MCF 10A (cell line): ENCODE measurements around the gene PKP4. TPM values are rescaled to one million over a fixed set of nuclear protein-coding genes. Genes with fewer than 3 reads are reported as not detected.
A peak's percentile ranks its signal among the peaks of the same experiment; 100 is the strongest.

Source experiments
- BruUV-seq: library from RNA; stranded (reverse); fragments of 400-500 nt; replicated peaks from 2 replicates; lab custom pipeline; 2021; lab: Mats Ljungman, UMichigan
- CTCF ChIA-PET: fragments of 300-600 bp; sonication (Branson Sonifier 250); formaldehyde crosslinking; extraction: SDS; loops from one replicate; lab custom pipeline; 2021; ENCODE audit warnings: antibody characterized with exemption, inconsistent platforms; lab: Yijun Ruan, JAX
- POLR2A ChIA-PET: fragments of 300-600, 350-650 bp; sonication (Branson Sonifier 250); formaldehyde crosslinking; extraction: SDS; loops from one replicate; lab custom pipeline; 2020; ENCODE audit warnings: antibody characterized with exemption, inconsistent platforms; lab: Yijun Ruan, JAX
- DNase-seq: peaks from one replicate; pipeline ENCODE4 v3.0.0-alpha.2; 2018; ENCODE audit not compliant: unreplicated experiment
- H3K27ac Mint-ChIP-seq: one replicate; pipeline ENCODE4 v1.8.0; 2022; ENCODE audit warnings: mild to moderate bottlenecking, low read depth, mixed read lengths; ENCODE audit not compliant: unreplicated experiment
- H3K27me3 Mint-ChIP-seq: one replicate; pipeline ENCODE4 v1.8.0; 2022; ENCODE audit warnings: mixed read lengths; ENCODE audit not compliant: insufficient read depth, unreplicated experiment
- H3K36me3 Mint-ChIP-seq: one replicate; pipeline ENCODE4 v1.8.0; 2022; ENCODE audit warnings: mild to moderate bottlenecking, moderate library complexity, mixed read lengths; ENCODE audit not compliant: insufficient read depth, unreplicated experiment
- H3K4me1 Mint-ChIP-seq: one replicate; pipeline ENCODE4 v1.8.0; 2022; ENCODE audit warnings: mixed read lengths; ENCODE audit not compliant: insufficient read depth, unreplicated experiment
- H3K4me3 Mint-ChIP-seq: one replicate; pipeline ENCODE4 v1.8.0; 2022; ENCODE audit warnings: mild to moderate bottlenecking, moderate library complexity, mixed read lengths; ENCODE audit not compliant: unreplicated experiment
- H3K9me3 Mint-ChIP-seq: one replicate; pipeline ENCODE4 v1.8.0; 2022; ENCODE audit warnings: mixed read lengths; ENCODE audit not compliant: unreplicated experiment
- intact Hi-C: fragments of 100-400 bp; cut with micrococcal nuclease; formaldehyde crosslinking; loops from 2 replicates; pipeline ENCODE4 v1.14.1; 2022
- total RNA-seq: library from RNA; stranded (reverse); gene quantifications from 2 replicates; pipeline ENCODE4 v1.2.3, GENCODE V29; 2022
- TF ChIP-seq, protein P1 (sequence below): fragments of 200-600 bp; IDR thresholded peaks from one replicate; pipeline ENCODE4 v1.8.0; 2022; ENCODE audit warnings: antibody characterized with exemption, mild to moderate bottlenecking; ENCODE audit not compliant: unreplicated experiment

The PKP4 gene
- total RNA-seq, 1 experiment from 2014 or later: 63.7 TPM

DNA sequence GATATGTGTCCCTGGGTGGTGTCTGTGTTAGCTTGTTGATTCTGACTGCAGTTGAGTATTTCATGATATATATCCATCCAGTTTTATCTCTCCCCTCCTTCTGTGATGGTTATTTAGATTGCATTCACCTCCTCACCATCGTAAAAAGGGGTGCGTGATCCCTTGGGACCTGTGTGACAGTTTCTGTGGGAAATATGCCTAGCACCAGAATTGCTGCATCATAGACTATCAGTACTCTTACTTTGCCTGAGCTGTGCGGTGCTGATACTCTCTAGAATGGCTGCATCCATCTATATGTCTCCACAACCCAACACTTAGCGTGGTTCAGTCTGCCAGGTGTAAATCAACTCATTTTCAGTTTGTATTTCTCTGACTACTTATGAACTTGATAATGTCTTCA lies 34.3 kb downstream of the PKP4 start:
- CTCF ChIA-PET: interaction anchor here (0.7 to 1.3 kb wide), 3 partner anchors 29 to 413 kb away, joined by 3 to 6 read pairs (median 4); no protein-coding TSS in a partner anchor
- intact Hi-C loops: no loop called here
- no peak for DNase-seq
- POLR2A ChIA-PET: interaction anchor here (0.6 kb wide), 1 partner anchor 31 kb away, joined by 3 read pairs; no protein-coding TSS in a partner anchor
- H3K9me3 Mint-ChIP-seq: no peaks in the 10 kb centered on the region
- TF ChIP-seq, protein P1, sequence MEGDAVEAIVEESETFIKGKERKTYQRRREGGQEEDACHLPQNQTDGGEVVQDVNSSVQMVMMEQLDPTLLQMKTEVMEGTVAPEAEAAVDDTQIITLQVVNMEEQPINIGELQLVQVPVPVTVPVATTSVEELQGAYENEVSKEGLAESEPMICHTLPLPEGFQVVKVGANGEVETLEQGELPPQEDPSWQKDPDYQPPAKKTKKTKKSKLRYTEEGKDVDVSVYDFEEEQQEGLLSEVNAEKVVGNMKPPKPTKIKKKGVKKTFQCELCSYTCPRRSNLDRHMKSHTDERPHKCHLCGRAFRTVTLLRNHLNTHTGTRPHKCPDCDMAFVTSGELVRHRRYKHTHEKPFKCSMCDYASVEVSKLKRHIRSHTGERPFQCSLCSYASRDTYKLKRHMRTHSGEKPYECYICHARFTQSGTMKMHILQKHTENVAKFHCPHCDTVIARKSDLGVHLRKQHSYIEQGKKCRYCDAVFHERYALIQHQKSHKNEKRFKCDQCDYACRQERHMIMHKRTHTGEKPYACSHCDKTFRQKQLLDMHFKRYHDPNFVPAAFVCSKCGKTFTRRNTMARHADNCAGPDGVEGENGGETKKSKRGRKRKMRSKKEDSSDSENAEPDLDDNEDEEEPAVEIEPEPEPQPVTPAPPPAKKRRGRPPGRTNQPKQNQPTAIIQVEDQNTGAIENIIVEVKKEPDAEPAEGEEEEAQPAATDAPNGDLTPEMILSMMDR: no peak
- peaks cover 39% of the 10 kb centered on the region for H3K4me1 Mint-ChIP-seq
- H3K36me3 Mint-ChIP-seq: no peaks in the 10 kb centered on the region
- H3K27me3 Mint-ChIP-seq: no peaks in the 10 kb centered on the region
- no TSS peak for BruUV-seq
- no peak overlapping the region for H3K4me3 Mint-ChIP-seq
- H3K27ac Mint-ChIP-seq: no peak overlapping the region

DNA sequence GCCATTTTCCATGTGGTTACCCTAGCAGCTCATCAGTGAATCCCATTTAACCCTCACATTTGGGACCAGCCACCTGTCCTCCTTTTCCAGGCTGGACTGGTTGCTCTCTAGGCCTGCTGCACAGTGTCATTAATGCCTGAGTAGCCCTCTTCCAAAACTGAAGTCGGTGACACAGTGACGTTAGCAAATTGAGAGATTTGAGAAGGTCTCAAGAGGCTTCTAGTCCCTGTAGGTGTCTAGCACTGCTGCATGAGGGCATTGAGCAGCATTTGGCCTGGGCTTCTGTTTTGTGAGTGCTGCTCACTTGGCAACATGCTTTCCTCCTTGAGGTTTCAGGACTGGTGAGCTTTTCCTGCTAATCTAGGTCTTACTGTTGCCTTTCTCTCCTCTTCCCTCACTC lies 36.7 kb downstream of the PKP4 start:
- ChIA-PET CTCF (interaction anchor here (0.9 to 1.0 kb wide), 2 partner anchors 19 to 461 kb away, joined by 3 read pairs; no protein-coding TSS in a partner anchor), POLR2A (interaction anchor here (0.6 to 1.2 kb wide), 3 partner anchors 13 to 82 kb away, joined by 3 read pairs; no protein-coding TSS in a partner anchor)
- Mint-ChIP-seq H3K27me3 (no peaks in the 10 kb centered on the region), H3K36me3 (no peaks in the 10 kb centered on the region), H3K4me3 (no peak overlapping the region), H3K4me1 (peaks cover 37% of the 10 kb centered on the region), H3K27ac (peak overlapping the region; percentile 36), H3K9me3 (no peaks in the 10 kb centered on the region)
- BruUV-seq: no TSS peak
- intact Hi-C loops: no loop called here
- no peak for DNase-seq
- TF ChIP-seq, protein P1: no peak

DNA sequence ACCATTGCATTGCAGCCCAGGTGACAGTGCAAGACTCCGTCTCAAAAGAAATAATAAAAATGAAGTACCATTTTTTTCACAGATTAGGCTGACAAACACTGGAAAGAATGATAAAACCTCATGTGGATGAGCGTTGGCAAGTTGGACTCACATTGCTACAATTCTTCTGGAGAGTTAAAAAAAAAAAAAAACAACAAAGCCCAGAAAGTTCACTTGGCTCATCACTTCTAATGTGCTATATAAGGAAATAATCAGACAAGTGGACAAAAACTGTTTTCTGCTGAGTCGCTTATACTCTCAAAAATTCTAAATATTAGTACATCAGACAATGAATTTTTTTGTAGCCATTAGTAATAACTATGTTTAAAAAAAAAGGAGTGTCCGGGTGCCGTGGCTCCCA lies 38.4 kb downstream of the PKP4 start:
- no peak for DNase-seq
- no peaks in the 10 kb centered on the region for H3K9me3 Mint-ChIP-seq
- ChIA-PET CTCF (no interaction called here), POLR2A (no interaction called here)
- intact Hi-C loops: no loop called here
- no TSS peak for BruUV-seq
- H3K27ac Mint-ChIP-seq: no peak overlapping the region
- no peak overlapping the region for H3K4me3 Mint-ChIP-seq
- no peaks in the 10 kb centered on the region for H3K27me3 Mint-ChIP-seq
- peaks cover 8% of the 10 kb centered on the region for H3K36me3 Mint-ChIP-seq
- TF ChIP-seq, protein P1: no peak
- peaks cover 26% of the 10 kb centered on the region for H3K4me1 Mint-ChIP-seq

DNA sequence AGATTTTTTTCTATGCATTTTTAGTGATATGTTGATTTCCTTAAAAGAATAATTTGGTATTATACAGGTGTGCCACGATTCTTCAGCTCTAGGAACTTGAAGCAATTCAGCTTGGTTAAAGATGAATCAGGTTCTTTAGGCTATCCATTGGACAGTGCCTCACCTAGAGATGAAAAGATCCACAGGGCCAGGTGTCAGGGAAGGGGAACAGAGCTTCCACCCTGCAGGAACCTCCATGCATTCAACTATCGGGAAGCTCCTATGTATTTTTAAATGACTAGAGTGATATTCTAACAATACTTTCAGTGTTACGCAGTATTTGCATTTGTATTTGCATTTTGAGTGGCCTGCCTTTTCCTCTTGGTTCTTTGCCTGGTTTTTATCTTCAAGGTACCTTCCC lies 40.2 kb downstream of the PKP4 start:
- DNase-seq: no peak
- Mint-ChIP-seq H3K36me3 (peaks cover 8% of the 10 kb centered on the region), H3K9me3 (no peaks in the 10 kb centered on the region), H3K4me1 (peaks cover 31% of the 10 kb centered on the region), H3K27ac (peak overlapping the region; percentile 5), H3K4me3 (no peak overlapping the region), H3K27me3 (no peaks in the 10 kb centered on the region)
- intact Hi-C loops: no loop called here
- ChIA-PET CTCF (interaction anchor here (0.8 to 1.1 kb wide), 3 partner anchors 40 to 317 kb away, joined by 3 to 4 read pairs (median 3); no protein-coding TSS in a partner anchor), POLR2A (interaction anchor here (0.7 to 2.0 kb wide), 5 partner anchors 9 to 245 kb away, joined by 3 to 24 read pairs (median 9); no protein-coding TSS in a partner anchor)
- no TSS peak for BruUV-seq
- TF ChIP-seq, protein P1: no peak
